ENCODE results near the gene RXRA.

Gene RXRA

DNA sequence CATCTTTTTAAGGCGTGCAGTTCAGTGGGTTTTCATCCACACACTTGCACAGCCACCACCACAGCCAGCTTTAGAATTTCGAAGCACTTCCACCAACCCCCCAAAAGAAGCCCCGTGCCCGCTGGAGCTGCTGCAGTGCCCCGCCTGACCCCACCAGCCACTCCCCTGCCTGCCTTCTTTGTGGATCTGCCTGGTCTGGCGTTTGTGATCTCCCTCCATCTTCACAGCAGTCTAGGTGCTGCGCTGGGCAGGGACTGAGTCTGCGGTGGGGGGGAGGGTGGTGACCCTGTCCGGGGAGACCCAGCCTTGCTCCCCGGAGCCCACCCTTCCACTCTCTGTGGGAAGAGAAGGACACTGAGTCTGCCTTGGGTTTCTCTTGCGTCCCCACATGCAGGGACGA is 40.8 kb downstream of the RXRA start:
- 96% methylated on average over 12 of the region's 12 CpGs for WGBS
- no peak overlapping the region for H3K9ac ChIP-seq (ENCODE audit: low read depth, low read length)

DNA sequence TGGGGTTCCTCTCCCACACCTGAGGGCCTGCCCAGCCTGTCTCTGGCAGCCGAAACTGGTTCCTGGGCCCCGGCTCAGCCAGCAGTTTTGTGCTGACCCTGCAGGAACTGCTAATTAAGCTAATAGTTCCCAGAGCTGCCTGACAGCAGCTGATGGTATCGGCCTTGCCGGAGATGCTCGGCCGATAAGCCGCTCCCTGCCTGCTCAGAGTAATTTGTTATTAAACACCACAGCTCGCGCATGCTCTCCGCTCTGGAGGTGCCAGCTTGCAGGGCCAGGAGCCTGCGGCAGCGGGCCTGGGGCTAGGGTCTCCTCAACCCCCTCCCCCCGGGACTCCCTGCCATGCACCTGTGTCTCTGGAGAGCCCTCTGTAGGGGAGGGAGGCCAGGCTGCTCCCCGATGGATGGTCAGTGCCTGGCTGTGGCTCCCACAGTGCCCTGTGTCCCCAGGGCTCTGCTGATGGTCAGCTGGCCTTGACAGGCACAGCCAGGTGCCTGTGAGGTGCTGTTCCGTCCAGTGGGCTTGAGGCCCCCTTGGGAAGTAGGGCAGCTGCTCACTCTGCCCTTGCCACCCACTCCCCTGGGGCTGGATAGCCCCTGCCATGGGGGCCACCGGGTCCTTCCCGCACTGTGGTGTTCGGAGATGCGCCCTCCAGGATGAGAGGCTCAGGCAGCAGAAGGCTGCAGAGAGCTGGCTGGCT is 41.7 kb downstream of the RXRA start:
- 86% methylated on average over 19 of the region's 19 CpGs for WGBS

More for the DNA sequence above, 40.8 kb downstream of the RXRA start:
- H3K36me3 ChIP-seq (ENCODE audit: insufficient read depth, low read length), result no peaks in the 10 kb centered on the region
- H3K27ac ChIP-seq (ENCODE audit: low read depth, low read length), result no peak overlapping the region
- H3K4me3 ChIP-seq (ENCODE audit: low read length), result no peak overlapping the region
- H3K27me3 ChIP-seq (ENCODE audit: insufficient read depth, low read length), result no peaks in the 10 kb centered on the region
- H3K4me1 ChIP-seq (ENCODE audit: insufficient read depth, low read length), result no peaks in the 10 kb centered on the region
- no peaks in the 10 kb centered on the region for H3K9me3 ChIP-seq (ENCODE audit: insufficient read depth, low read depth, low read length)

DNA sequence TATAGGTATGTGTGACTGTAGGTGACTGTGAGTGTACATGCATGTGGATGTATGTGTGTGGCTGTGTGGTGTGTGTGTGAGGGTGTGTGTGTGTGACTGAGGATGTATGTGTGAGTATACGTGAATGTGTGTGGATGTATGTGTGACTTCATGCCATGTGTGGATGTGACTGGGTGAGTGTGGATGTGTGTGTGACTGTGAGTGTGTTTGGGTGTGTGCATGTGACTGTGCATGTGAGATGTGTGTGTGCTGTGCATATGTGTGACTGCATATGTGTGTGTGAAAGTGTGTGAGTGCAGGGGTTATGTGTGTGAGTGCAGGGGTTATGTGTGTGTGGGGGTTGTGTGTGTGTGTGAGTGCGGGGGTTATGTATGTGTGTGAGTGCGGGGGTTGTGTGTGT is 42.3 kb downstream of the RXRA start:
- Histone ChIP-seq H3K4me1 (ENCODE audit: insufficient read depth, low read length) (no peaks in the 10 kb centered on the region), H3K9ac (ENCODE audit: low read depth, low read length) (no peak overlapping the region), H3K36me3 (ENCODE audit: insufficient read depth, low read length) (no peaks in the 10 kb centered on the region), H3K27me3 (ENCODE audit: insufficient read depth, low read length) (no peaks in the 10 kb centered on the region), H3K27ac (ENCODE audit: low read depth, low read length) (no peak overlapping the region), H3K4me3 (ENCODE audit: low read length) (no peak overlapping the region), H3K9me3 (ENCODE audit: insufficient read depth, low read depth, low read length) (no peaks in the 10 kb centered on the region)
- WGBS, result 83% methylated on average over 3 of the region's 3 CpGs

More for the DNA sequence above, 41.7 kb downstream of the RXRA start:
- H3K9ac ChIP-seq (ENCODE audit: low read depth, low read length), result no peak overlapping the region
- H3K27me3 ChIP-seq (ENCODE audit: insufficient read depth, low read length), result no peaks in the 10 kb centered on the region
- H3K27ac ChIP-seq (ENCODE audit: low read depth, low read length), result 0 out of 2 replicates have a peak overlapping the region, but pooled peaks have one; percentile 21
- no peaks in the 10 kb centered on the region for H3K9me3 ChIP-seq (ENCODE audit: insufficient read depth, low read depth, low read length)
- no peak overlapping the region for H3K4me3 ChIP-seq (ENCODE audit: low read length)
- no peaks in the 10 kb centered on the region for H3K4me1 ChIP-seq (ENCODE audit: insufficient read depth, low read length)
- H3K36me3 ChIP-seq (ENCODE audit: insufficient read depth, low read length), result no peaks in the 10 kb centered on the region

DNA sequence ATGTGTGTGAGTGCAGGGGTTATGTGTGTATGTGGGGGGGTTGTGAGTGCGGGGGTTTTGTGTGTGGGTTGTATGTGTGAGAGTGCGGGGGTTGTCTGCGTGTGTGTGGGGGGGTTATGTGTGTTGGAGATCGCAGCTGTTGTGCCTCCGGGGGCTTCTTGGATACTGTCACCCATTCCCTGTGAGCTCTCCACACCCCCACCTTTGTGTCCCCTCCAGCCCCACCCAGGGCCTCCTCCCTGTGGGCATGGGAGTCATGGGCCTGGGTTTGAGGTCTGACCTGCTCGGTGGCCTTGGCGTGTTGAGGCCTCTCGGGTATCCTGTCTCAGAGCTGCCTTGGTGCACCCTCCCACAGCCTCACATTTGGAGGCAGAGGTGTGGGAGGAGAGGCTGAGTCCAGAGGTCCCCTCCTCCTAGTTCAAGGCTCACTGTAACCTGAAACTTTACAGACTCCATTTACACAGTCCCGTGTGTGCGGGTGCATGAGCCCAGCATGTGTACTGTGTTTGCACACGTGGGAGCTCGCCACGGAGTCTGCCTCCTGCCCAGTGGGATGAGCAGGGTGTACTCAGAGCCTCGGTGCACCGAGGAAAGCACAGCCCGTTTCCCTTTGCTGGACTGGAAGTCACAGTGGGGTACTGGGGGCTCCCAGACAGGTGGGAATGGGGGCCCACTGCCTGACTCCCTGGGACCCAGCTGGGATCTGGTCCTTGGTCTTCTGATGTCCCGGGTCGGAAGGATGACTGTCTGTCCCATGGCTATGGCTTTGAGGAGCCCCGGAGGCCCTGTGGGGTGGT is 43.4 kb downstream of the RXRA start:
- Histone ChIP-seq H3K27me3 (ENCODE audit: insufficient read depth, low read length) (no peaks in the 10 kb centered on the region), H3K9me3 (ENCODE audit: insufficient read depth, low read depth, low read length) (no peaks in the 10 kb centered on the region), H3K4me1 (ENCODE audit: insufficient read depth, low read length) (no peaks in the 10 kb centered on the region), H3K4me3 (ENCODE audit: low read length) (no peak overlapping the region), H3K36me3 (ENCODE audit: insufficient read depth, low read length) (no peaks in the 10 kb centered on the region), H3K27ac (ENCODE audit: low read depth, low read length) (no peak overlapping the region), H3K9ac (ENCODE audit: low read depth, low read length) (no peak overlapping the region)
- 95% methylated on average over 16 of the region's 19 CpGs for WGBS

DNA sequence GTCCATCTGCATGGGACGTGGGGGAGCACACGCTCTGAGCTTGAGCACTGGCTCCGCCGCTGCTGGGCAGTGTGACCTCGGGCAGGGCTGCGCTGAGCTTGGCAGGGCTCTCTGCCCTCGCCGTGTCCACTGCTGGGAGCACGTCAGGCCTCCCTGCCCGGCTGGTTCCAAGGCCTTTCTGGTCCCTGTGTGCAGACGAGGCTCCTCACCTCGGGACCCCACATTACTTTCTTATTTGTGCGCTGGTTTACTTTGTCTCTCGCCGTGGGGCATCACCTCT is 43.9 kb downstream of the RXRA start:
- H3K36me3 ChIP-seq (ENCODE audit: insufficient read depth, low read length), result no peaks in the 10 kb centered on the region
- H3K4me3 ChIP-seq (ENCODE audit: low read length), result no peak overlapping the region
- no peaks in the 10 kb centered on the region for H3K9me3 ChIP-seq (ENCODE audit: insufficient read depth, low read depth, low read length)
- H3K27ac ChIP-seq (ENCODE audit: low read depth, low read length), result no peak overlapping the region
- H3K27me3 ChIP-seq (ENCODE audit: insufficient read depth, low read length), result no peaks in the 10 kb centered on the region
- 96% methylated on average over 15 of the region's 15 CpGs for WGBS
- H3K9ac ChIP-seq (ENCODE audit: low read depth, low read length), result no peak overlapping the region
- no peaks in the 10 kb centered on the region for H3K4me1 ChIP-seq (ENCODE audit: insufficient read depth, low read length)

DNA sequence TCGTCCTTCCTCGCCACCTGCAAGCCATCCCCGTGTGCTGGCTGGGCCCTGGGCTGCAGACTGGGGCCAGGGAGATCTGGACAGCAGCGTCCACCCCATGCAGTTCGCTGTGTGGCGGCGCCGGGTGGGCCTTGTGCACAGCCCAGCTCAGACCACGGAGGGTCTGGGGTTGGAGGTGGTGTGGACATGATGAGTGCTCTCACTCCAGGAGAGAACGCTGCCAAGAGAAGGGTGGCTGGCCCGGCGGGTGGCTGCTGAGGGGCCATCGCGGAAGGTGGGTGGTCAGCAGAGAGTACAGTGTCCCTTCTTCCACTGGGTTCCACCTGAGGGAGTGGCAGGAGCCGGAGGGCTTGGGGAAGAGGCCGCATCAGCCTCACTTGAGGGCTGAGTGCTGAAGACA is 44.4 kb downstream of the RXRA start:
- Histone ChIP-seq H3K4me1 (ENCODE audit: insufficient read depth, low read length) (no peaks in the 10 kb centered on the region), H3K36me3 (ENCODE audit: insufficient read depth, low read length) (no peaks in the 10 kb centered on the region), H3K4me3 (ENCODE audit: low read length) (no peak overlapping the region), H3K9ac (ENCODE audit: low read depth, low read length) (no peak overlapping the region), H3K9me3 (ENCODE audit: insufficient read depth, low read depth, low read length) (no peaks in the 10 kb centered on the region), H3K27me3 (ENCODE audit: insufficient read depth, low read length) (no peaks in the 10 kb centered on the region), H3K27ac (ENCODE audit: low read depth, low read length) (no peak overlapping the region)
- 94% methylated on average over 16 of the region's 16 CpGs for WGBS

DNA sequence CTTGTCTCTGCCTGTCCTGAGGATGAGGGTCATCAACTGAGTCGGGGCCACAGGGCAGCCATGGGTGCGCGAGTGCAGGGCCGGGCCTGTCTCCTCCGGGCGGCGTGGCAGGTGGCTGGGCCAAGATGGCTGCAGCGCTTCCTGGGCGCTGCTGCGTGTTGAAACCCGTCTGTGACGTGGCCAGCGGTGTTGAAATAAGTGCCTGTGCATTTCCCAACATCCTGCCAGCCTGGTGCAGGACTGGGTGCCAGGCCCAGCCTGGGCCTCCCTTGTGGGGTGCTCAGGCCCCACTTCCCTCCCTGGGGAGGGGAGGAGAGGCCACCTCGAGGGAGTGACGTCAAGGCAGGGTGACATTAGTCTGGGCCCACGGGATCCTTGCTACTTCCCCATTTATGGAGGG is 45.5 kb downstream of the RXRA start:
- H3K27me3 ChIP-seq (ENCODE audit: insufficient read depth, low read length), result no peaks in the 10 kb centered on the region
- no peaks in the 10 kb centered on the region for H3K9me3 ChIP-seq (ENCODE audit: insufficient read depth, low read depth, low read length)
- H3K4me1 ChIP-seq (ENCODE audit: insufficient read depth, low read length), result no peaks in the 10 kb centered on the region
- no peaks in the 10 kb centered on the region for H3K36me3 ChIP-seq (ENCODE audit: insufficient read depth, low read length)
- no peak overlapping the region for H3K9ac ChIP-seq (ENCODE audit: low read depth, low read length)
- no peak overlapping the region for H3K4me3 ChIP-seq (ENCODE audit: low read length)
- no peak overlapping the region for H3K27ac ChIP-seq (ENCODE audit: low read depth, low read length)
- WGBS, result 94% methylated on average over 16 of the region's 16 CpGs

DNA sequence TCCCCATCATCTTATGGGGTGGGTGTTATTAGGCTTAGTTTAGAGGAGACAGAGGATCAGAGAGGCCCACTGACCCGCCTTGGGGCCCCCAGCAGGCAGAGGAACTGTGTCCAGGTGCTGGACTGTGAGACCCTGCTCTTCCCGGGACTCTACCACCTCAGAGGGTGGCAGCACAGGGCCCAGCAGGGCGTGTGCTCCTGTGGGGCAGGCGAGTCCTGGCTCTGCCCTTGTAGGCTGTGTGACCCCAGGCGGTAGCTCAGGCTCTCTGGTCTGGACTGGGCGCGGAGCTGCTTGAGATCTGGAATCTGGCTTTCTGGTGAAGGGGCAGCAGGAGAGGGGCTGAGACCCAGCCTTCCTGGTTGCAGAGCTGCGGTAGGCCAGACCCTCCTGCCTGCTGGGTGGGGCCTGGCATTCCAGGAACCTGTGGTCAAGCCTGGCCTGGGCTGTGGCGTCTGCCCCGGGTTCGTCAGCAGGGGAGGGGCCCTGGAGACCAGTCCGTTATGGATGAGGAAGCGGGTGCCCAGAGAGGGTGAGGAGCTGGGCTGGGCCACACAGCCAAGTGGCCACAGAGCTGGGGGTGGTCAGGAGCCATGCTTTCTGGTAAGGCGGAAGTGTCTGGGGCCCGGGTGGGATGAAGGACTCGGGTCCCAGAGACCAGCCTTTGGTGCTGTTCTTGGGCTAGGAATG is 46.5 kb downstream of the RXRA start:
- Histone ChIP-seq H3K4me1 (ENCODE audit: insufficient read depth, low read length) (no peaks in the 10 kb centered on the region), H3K27ac (ENCODE audit: low read depth, low read length) (no peak overlapping the region), H3K4me3 (ENCODE audit: low read length) (no peak overlapping the region), H3K27me3 (ENCODE audit: insufficient read depth, low read length) (no peaks in the 10 kb centered on the region), H3K9ac (ENCODE audit: low read depth, low read length) (no peak overlapping the region), H3K36me3 (ENCODE audit: insufficient read depth, low read length) (no peaks in the 10 kb centered on the region), H3K9me3 (ENCODE audit: insufficient read depth, low read depth, low read length) (no peaks in the 10 kb centered on the region)
- 92% methylated on average over 16 of the region's 16 CpGs for WGBS

DNA sequence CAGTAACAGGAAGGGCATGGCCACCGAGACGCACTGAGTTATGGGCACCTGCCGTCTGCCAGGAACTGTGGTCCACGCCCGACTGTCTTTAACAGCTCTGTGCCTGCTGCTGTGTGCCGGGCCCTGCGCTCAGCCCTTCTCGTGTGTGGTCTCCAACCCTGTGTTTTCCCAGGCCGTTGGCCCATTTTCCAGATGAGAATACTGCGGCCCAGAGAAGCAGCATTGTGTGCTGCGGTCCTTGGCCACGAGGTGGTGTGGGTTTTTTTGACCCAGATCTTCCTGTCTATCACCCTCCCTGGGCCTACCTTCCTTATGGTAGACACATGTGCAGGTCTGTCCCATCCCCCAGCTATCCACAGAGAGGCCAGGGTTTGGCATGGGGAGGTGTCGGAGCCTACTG is 47.0 kb downstream of the RXRA start:
- Histone ChIP-seq H3K27ac (ENCODE audit: low read depth, low read length) (no peak overlapping the region), H3K9me3 (ENCODE audit: insufficient read depth, low read depth, low read length) (no peaks in the 10 kb centered on the region), H3K36me3 (ENCODE audit: insufficient read depth, low read length) (no peaks in the 10 kb centered on the region), H3K9ac (ENCODE audit: low read depth, low read length) (no peak overlapping the region), H3K4me3 (ENCODE audit: low read length) (no peak overlapping the region), H3K4me1 (ENCODE audit: insufficient read depth, low read length) (no peaks in the 10 kb centered on the region), H3K27me3 (ENCODE audit: insufficient read depth, low read length) (no peaks in the 10 kb centered on the region)
- 94% methylated on average over 12 of the region's 13 CpGs for WGBS

DNA sequence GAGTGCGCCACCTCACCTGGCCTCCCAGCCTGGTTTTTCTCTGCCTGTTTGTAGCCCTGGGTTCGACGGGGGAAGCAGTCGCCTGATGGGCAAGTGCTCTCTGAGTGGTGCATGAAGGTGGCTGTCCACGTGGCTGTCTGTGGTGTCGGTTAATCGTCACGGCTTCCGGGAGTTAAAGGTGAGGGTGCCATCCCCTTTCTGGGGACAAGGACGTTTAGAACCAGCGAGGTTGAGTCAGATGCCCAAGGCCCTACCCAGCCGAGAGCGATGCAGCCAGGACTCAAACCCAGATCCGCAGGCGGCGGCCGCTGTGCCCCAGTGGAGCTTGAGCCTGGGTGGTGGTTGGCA is 47.7 kb downstream of the RXRA start:
- Histone ChIP-seq H3K9ac (ENCODE audit: low read depth, low read length) (no peak overlapping the region), H3K27ac (ENCODE audit: low read depth, low read length) (no peak overlapping the region), H3K27me3 (ENCODE audit: insufficient read depth, low read length) (no peaks in the 10 kb centered on the region), H3K4me1 (ENCODE audit: insufficient read depth, low read length) (no peaks in the 10 kb centered on the region), H3K9me3 (ENCODE audit: insufficient read depth, low read depth, low read length) (no peaks in the 10 kb centered on the region), H3K36me3 (ENCODE audit: insufficient read depth, low read length) (no peaks in the 10 kb centered on the region), H3K4me3 (ENCODE audit: low read length) (no peak overlapping the region)
- 95% methylated on average over 17 of the region's 17 CpGs for WGBS

DNA sequence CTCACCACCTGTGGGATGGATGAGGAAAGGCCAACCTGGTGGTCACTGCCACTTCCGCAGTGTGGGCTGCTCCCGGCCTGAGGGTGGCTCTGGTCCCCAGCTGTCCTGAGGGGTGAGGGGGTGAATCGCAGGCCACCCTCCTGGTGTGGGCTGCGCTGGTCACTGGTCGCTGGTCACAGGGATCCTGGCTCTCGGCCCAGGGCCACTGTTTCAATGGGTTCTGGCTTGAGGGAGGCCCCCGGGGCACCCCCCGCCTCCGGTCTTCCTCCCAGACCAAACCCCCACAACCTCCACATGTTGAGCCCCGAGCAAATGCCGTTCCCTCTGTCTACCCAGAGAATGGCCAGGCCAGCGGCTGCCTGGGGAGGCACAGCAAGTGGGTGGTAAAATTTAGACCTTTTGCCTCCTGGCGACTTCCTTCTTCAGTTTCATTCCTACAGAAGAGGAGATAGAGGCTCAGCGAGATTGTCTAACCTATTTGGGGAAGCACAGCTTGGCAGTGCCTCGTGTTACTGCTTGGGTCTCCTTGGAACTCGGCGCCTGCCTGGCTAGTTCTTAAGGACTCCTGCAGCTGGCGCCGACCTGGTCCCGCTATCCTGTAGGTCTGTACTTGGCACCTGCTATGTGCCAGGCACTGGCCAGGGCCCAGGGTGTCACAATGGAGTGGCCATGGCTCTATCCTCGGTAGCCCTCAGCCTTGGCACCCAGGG is 48.2 kb downstream of the RXRA start:
- H3K4me3 ChIP-seq (ENCODE audit: low read length), result no peak overlapping the region
- 93% methylated on average over 21 of the region's 21 CpGs for WGBS
- H3K27ac ChIP-seq (ENCODE audit: low read depth, low read length), result no peak overlapping the region
- H3K4me1 ChIP-seq (ENCODE audit: insufficient read depth, low read length), result no peaks in the 10 kb centered on the region
- H3K36me3 ChIP-seq (ENCODE audit: insufficient read depth, low read length), result no peaks in the 10 kb centered on the region
- no peaks in the 10 kb centered on the region for H3K9me3 ChIP-seq (ENCODE audit: insufficient read depth, low read depth, low read length)
- H3K9ac ChIP-seq (ENCODE audit: low read depth, low read length), result 0 out of 2 replicates have a peak overlapping the region, but pooled peaks have one; percentile 16
- no peaks in the 10 kb centered on the region for H3K27me3 ChIP-seq (ENCODE audit: insufficient read depth, low read length)

Data from HUES64 (cell line).